Hepatocyte (in vitro differentiated cells): ENCODE results near the gene PLXNA3.

Experiments used
- CTCF ChIP-seq: fragments of 200-600 bp; sonication (generic); IDR thresholded peaks from 2 replicates; pipeline ENCODE4 v1.5.1; 2016; ENCODE audit warnings: antibody characterized with exemption, mild to moderate bottlenecking; ENCODE audit not compliant: poor library complexity
- EZH2 ChIP-seq: fragments of 200-600 bp; sonication (generic); IDR thresholded peaks from 2 replicates; pipeline ENCODE4 v1.6.1; 2016; ENCODE audit warnings: antibody characterized with exemption, mild to moderate bottlenecking, borderline replicate concordance

- TF ChIP-seq CTCF (no peak), EZH2 (no peak)
These were observed 54.9 kb downstream of the PLXNA3 start for GRCh38 chrX:154512879-154513553.
